ENCODE data around the gene RAB1A.

DNA sequence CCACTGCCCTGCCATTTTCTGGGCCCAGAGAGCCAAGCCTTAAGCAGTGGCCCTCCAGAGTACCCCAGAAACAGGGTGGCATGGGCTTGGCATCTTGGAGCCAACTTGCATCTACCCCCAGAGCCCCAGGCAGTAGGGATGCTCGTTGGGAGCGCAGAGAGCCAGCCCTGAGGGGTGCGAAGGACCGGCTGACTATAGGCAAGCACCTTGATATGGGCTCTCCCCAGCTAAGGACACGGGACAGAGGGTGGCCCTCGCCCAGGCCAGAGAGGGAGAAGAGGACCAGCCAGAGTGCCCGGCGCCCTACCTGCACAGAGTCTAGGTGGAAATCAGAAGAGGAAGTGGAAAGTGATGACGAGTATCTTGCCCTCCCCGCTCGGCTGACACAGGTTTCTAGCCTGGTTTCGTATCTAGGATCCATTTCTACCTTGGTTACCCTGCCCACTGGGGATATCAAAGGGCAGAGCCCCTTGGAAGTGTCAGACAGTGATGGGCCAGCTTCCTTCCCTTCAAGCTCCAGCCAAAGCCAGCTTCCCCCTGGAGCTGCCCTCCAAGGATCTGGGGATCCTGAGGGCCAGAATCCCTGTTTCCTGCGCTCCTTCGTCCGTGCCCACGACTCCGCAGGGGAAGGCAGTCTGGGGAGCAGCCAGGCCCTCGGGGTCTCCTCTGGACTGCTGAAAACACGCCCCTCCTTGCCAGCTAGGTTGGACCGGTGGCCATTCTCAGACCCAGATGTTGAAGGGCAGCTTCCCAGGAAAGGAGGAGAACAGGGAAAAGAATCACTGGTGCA, 57.5 kb downstream of the RAB1A start:
- TF ChIP-seq EP300 (IDR thresholded peaks at IDR 0.05) (no peak), POLR2A (IDR thresholded peaks at IDR 0.05) (no peak), POLR2AphosphoS5 (IDR thresholded peaks at IDR 0.05) (no peak)
- TF ChIP-seq, protein P1, sequence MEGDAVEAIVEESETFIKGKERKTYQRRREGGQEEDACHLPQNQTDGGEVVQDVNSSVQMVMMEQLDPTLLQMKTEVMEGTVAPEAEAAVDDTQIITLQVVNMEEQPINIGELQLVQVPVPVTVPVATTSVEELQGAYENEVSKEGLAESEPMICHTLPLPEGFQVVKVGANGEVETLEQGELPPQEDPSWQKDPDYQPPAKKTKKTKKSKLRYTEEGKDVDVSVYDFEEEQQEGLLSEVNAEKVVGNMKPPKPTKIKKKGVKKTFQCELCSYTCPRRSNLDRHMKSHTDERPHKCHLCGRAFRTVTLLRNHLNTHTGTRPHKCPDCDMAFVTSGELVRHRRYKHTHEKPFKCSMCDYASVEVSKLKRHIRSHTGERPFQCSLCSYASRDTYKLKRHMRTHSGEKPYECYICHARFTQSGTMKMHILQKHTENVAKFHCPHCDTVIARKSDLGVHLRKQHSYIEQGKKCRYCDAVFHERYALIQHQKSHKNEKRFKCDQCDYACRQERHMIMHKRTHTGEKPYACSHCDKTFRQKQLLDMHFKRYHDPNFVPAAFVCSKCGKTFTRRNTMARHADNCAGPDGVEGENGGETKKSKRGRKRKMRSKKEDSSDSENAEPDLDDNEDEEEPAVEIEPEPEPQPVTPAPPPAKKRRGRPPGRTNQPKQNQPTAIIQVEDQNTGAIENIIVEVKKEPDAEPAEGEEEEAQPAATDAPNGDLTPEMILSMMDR (IDR thresholded peaks at IDR 0.05): no peak

Data from gastroesophageal sphincter (tissue), 3 donors.